HepG2 (cell line): Measurements from ENCODE around the gene NAB2. TPM values are rescaled to one million over a fixed set of nuclear protein-coding genes. Genes with fewer than 3 reads are reported as not detected.

Experiments
- ARHGAP35 ChIP-seq: sonication (generic); formaldehyde crosslinking; IDR thresholded peaks from 2 replicates; pipeline ENCODE4 v1.9.0; 2022; ENCODE audit warnings: mild to moderate bottlenecking, inconsistent platforms, moderate library complexity, missing genetic modification reagents, borderline replicate concordance
- CBX5 ChIP-seq: sonication (generic); formaldehyde crosslinking; IDR thresholded peaks from 2 replicates; pipeline ENCODE4 v1.4.0; 2020; ENCODE audit warnings: missing genetic modification reagents, borderline replicate concordance
- MED8 ChIP-seq: sonication (generic); formaldehyde crosslinking; IDR thresholded peaks from 2 replicates; pipeline ENCODE4 v1.8.1; 2023; ENCODE audit warnings: mild to moderate bottlenecking, missing genetic modification reagents; ENCODE audit not compliant: insufficient replicate concordance
- MLLT10 ChIP-seq: sonication (generic); formaldehyde crosslinking; IDR thresholded peaks from 2 replicates; pipeline ENCODE4 v1.4.0; 2020; ENCODE audit warnings: missing genetic modification reagents
- NR2F6 ChIP-seq, 2 experiments: IDR thresholded peaks; 2 replicates each; pipeline ENCODE4 v1.6.1; 2016; ENCODE audit warnings: antibody characterized with exemption in 1 of 2, mild to moderate bottlenecking in 1 of 2
- SOX6 ChIP-seq, 2 experiments: fragments of 450-650 bp in 1 of 2; sonication (generic) in 1 of 2; formaldehyde crosslinking in 1 of 2; IDR thresholded peaks; 2 replicates each; pipeline versions ENCODE4 v1.4.0 to v1.6.1; 2017 to 2020; ENCODE audit warnings: antibody characterized with exemption in 1 of 2, mild to moderate bottlenecking in 1 of 2, missing genetic modification reagents in 1 of 2
- STAG1 ChIP-seq: sonication (generic); formaldehyde crosslinking; IDR thresholded peaks from 2 replicates; pipeline ENCODE4 v1.4.0; 2020; ENCODE audit warnings: missing genetic modification reagents
- ZKSCAN1 ChIP-seq: fragments of 150-350 bp; IDR thresholded peaks from 2 replicates; pipeline ENCODE4 v1.6.1; 2014; ENCODE audit warnings: low read length
- ZNF251 ChIP-seq: sonication (generic); formaldehyde crosslinking; IDR thresholded peaks from 2 replicates; pipeline ENCODE4 v1.9.0; 2021; ENCODE audit warnings: mild to moderate bottlenecking, missing genetic modification reagents
- ZNF317 ChIP-seq: sonication (generic); formaldehyde crosslinking; IDR thresholded peaks from 2 replicates; pipeline ENCODE4 v1.5.0; 2020; ENCODE audit warnings: mild to moderate bottlenecking, missing genetic modification reagents
- ZZZ3 ChIP-seq: sonication (generic); formaldehyde crosslinking; IDR thresholded peaks from 2 replicates; pipeline ENCODE4 v1.4.0; 2020; ENCODE audit warnings: missing genetic modification reagents, mild to moderate bottlenecking, borderline replicate concordance
- polyA plus RNA-seq, 8 experiments: library from polyadenylated mRNA; depleted of rRNA in 3 of 8; stranded (reverse) in 7 of 8; unstranded in 1 of 8; fragments of >200 nt; fragmentation: Illumina TruSeq in 4 of 8; extraction: Trizol in 4 of 8; gene quantifications; 2 replicates each; pipeline versions ENCODE4 v1.2.1 to v1.2.3, GENCODE V29; 2011 to 2016; ENCODE audit warnings: low read depth in 4 of 8, missing spikeins in 1 of 8, mixed read lengths in 1 of 8; ENCODE audit not compliant: insufficient read depth in 1 of 8
- total RNA-seq, 5 experiments: library from RNA; depleted of rRNA; stranded (reverse); fragments of >200 nt; fragmentation: Illumina TruSeq; extraction: Trizol; gene quantifications; 2 replicates each; pipeline ENCODE4 v1.2.3, GENCODE V29; 2016; ENCODE audit warnings: low read depth in 1 of 5
- TF ChIP-seq, protein P1 (sequence below): sonication (generic); formaldehyde crosslinking; IDR thresholded peaks from 2 replicates; pipeline ENCODE4 v1.4.0; 2020; ENCODE audit warnings: mild to moderate bottlenecking, missing genetic modification reagents
- TF ChIP-seq, protein P2 (sequence below): IDR thresholded peaks from 2 replicates; pipeline ENCODE4 v1.6.1; 2016
- TF ChIP-seq, protein P3 (sequence below): sonication (generic); formaldehyde crosslinking; IDR thresholded peaks from 2 replicates; pipeline ENCODE4 v1.5.0; 2020; ENCODE audit warnings: missing genetic modification reagents, mild to moderate bottlenecking, borderline replicate concordance
- TF ChIP-seq, protein P4 (sequence below): sonication (generic); formaldehyde crosslinking; IDR thresholded peaks from 2 replicates; pipeline ENCODE4 v1.5.0; 2020; ENCODE audit warnings: mild to moderate bottlenecking, missing genetic modification reagents, borderline replicate concordance

NAB2 gene
- total and polyA plus RNA-seq, 2 of the 13 experiments (the other 11 are each of a cell fraction or from before 2014, with no cell fraction given): 11.7 to 12.9 TPM

DNA sequence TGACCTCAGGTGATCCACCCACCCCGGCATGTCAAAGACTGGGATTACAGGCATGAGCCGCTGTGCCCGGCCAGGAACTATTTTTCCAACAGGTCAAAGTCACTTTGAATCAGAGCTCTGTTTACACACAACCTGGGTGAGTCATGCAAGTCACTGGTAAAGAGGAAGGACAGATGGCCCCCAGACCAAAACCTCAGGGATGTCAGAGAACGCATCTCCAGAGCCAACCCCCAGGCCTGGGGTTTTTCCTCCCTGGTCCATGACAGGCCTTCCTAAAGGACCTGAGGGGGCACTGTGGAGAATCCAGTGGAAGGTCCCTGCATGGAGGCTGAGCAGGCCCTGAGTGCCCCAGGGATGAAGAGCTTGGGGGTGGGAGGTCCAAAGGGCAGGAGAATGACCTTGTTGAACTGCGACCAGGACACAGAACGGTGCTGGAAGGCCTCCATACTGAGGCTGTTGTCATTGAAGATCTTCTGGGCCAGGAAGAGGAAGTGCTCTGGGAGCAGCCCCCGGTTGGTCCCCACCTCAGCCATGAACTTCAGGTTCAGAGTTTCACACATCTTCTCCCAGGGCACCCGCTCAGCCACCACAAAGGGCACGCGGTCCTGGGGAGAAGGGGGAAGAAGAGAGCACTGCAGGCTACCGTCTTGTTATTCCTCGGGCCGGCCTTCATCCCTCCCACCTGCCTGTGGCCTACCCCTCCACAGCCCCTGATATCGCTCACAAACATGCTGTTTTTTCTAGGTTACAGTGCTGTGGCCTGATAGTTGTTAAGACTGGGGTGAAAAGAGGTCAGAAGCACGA, 13.2 kb downstream of the NAB2 start (continued):
- TF ChIP-seq, protein P1, sequence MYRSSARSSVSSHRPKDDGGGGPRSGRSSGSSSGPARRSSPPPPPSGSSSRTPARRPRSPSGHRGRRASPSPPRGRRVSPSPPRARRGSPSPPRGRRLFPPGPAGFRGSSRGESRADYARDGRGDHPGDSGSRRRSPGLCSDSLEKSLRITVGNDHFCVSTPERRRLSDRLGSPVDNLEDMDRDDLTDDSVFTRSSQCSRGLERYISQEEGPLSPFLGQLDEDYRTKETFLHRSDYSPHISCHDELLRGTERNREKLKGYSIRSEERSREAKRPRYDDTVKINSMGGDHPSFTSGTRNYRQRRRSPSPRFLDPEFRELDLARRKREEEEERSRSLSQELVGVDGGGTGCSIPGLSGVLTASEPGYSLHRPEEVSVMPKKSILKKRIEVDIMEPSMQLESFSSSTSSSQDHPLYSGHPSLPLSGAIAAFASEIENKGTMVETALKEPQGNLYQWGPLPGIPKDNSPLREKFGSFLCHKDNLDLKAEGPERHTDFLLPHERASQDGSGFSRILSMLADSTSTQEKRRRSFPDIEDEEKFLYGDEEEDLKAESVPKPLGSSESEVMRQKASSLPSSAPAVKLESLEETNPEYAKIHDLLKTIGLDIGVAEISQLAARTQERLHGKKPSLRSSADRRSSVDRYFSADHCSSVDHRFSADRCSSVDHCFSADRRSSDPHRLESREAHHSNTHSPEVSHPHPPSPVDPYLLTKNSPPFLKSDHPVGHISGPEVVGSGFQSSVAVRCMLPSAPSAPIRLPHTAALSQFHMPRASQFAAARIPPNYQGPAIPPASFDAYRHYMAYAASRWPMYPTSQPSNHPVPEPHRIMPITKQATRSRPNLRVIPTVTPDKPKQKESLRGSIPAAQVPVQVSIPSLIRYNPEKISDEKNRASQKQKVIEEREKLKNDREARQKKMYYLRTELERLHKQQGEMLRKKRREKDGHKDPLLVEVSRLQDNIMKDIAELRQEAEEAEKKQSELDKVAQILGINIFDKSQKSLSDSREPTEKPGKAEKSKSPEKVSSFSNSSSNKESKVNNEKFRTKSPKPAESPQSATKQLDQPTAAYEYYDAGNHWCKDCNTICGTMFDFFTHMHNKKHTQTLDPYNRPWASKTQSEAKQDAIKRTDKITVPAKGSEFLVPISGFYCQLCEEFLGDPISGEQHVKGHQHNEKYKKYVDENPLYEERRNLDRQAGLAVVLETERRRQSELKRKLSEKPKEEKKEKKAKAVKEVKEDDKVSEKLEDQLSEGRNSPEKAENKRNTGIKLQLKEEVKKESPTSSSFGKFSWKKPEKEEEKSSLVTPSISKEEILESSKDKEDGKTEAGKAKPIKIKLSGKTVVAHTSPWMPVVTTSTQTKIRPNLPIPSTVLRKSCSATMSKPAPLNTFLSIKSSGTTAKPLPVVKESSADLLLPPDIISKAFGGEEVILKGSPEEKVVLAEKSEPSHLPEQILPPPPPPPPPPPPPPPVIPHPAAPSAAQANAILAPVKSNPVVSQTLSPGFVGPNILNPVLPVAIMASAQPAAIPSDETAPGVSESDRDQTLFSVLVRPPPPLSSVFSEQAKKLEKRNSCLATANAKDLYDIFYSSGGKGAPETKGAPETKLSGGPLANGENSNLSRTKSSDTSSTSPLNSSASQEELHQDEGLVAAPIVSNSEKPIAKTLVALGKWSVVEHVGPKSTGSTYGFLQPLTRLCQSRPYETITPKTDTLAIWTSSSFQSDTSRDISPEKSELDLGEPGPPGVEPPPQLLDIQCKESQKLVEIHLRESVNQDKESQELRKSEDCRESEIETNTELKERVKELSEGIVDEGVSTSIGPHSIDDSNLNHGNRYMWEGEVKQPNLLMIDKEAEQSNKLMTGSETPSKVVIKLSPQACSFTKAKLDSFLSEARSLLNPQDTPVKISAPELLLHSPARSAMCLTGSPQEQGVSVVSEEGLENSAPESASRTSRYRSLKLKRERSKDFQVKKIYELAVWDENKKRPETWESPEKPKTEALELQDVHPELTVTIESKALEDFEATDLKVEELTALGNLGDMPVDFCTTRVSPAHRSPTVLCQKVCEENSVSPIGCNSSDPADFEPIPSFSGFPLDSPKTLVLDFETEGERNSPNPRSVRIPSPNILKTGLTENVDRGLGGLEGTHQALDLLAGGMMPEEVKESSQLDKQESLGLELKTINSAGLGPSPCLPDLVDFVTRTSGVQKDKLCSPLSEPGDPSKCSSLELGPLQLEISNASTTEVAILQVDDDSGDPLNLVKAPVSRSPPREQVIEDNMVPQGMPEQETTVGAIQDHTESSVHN (CRISPR knock-in tag): peak; percentile 4; the same call in 1 of the 2 replicates
- TF ChIP-seq, protein P2, sequence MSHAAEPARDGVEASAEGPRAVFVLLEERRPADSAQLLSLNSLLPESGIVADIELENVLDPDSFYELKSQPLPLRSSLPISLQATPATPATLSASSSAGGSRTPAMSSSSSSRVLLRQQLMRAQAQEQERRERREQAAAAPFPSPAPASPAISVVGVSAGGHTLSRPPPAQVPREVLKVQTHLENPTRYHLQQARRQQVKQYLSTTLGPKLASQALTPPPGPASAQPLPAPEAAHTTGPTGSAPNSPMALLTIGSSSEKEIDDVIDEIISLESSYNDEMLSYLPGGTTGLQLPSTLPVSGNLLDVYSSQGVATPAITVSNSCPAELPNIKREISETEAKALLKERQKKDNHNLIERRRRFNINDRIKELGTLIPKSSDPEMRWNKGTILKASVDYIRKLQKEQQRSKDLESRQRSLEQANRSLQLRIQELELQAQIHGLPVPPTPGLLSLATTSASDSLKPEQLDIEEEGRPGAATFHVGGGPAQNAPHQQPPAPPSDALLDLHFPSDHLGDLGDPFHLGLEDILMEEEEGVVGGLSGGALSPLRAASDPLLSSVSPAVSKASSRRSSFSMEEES: peak; percentile 39; the same call in 1 of the 2 replicates
- TF ChIP-seq MED8 (CRISPR knock-in tag) (no peak), ZNF251 (no peak), ZKSCAN1 (no peak), STAG1 (CRISPR knock-in tag) (no peak; the same call in 1 of the 2 replicates), NR2F6 (IDR thresholded peaks at IDR 0.05) (peak; percentile 74), NR2F6 (CRISPR knock-in tag; IDR thresholded peaks at IDR 0.05) (peak; percentile 72), ARHGAP35 (CRISPR knock-in tag) (no peak), SOX6 (IDR thresholded peaks at IDR 0.05) (no peak), SOX6 (CRISPR knock-in tag; IDR thresholded peaks at IDR 0.05) (peak; percentile 89), CBX5 (peak; percentile 40; the same call in 1 of the 2 replicates), ZZZ3 (CRISPR knock-in tag) (no peak), ZNF317 (peak; percentile 23; the same call in 1 of the 2 replicates), MLLT10 (no peak)
- TF ChIP-seq, protein P3, sequence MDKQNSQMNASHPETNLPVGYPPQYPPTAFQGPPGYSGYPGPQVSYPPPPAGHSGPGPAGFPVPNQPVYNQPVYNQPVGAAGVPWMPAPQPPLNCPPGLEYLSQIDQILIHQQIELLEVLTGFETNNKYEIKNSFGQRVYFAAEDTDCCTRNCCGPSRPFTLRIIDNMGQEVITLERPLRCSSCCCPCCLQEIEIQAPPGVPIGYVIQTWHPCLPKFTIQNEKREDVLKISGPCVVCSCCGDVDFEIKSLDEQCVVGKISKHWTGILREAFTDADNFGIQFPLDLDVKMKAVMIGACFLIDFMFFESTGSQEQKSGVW (CRISPR knock-in tag): no peak
- TF ChIP-seq, protein P4, sequence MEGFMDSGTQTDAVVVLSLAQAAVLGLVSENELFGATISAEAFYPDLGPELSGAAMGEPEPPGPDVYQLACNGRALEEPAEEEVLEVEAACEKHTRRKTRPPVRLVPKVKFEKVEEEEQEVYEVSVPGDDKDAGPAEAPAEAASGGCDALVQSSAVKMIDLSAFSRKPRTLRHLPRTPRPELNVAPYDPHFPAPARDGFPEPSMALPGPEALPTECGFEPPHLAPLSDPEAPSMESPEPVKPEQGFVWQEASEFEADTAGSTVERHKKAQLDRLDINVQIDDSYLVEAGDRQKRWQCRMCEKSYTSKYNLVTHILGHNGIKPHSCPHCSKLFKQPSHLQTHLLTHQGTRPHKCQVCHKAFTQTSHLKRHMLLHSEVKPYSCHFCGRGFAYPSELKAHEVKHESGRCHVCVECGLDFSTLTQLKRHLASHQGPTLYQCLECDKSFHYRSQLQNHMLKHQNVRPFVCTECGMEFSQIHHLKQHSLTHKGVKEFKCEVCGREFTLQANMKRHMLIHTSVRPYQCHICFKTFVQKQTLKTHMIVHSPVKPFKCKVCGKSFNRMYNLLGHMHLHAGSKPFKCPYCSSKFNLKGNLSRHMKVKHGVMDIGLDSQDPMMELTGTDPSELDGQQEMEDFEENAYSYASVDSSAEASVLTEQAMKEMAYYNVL (CRISPR knock-in tag): peak; percentile 80; the same call in 1 of the 2 replicates
